Measurements from ENCODE around the gene FN3K.

FN3K gene

DNA sequence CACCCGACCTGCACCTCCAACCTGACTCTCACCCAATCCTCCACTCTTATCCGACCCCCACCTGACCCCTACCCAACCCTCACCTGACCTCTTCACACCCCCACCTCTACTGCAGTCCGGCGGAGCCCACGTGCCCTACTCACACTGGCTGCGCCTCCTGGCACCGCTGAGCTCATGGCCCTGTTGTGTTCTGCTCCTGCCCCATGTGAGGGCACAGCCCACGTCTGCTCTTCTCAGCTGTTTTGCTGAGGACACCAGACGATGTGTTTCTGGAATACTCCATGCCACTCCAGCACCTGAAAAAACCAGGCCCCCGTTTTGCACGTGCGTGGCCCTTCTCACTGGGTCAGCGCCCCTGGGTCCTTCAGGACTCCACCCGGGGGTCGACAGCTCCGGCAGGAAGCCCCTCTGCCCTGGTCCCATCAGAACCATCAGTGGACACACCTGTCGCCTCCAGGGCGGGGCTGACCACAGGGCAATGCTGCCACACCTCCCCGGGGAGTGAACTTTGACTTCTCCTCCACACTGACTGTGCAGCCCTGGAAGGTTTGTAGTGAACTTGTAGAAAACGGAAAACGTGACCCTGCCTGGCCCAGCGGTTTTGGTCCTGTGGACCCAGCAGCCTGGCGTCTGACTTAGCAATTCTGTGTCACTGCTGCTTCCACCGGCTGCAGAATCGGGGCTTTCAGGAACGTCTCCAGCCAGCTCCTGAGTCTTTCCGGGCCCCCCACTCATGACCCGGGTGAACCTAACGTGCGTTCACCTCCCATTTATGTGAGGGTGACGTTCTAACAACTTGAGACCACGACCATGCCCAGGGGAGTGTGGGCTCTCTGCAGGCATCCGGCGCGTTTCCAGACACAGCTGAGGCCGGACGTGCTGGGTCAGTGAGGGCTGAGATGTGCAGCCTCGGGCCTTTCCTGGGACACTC, 31.2 kb upstream of the FN3K start:
- no peak for DNase-seq (ENCODE audit: low read depth)

DNA sequence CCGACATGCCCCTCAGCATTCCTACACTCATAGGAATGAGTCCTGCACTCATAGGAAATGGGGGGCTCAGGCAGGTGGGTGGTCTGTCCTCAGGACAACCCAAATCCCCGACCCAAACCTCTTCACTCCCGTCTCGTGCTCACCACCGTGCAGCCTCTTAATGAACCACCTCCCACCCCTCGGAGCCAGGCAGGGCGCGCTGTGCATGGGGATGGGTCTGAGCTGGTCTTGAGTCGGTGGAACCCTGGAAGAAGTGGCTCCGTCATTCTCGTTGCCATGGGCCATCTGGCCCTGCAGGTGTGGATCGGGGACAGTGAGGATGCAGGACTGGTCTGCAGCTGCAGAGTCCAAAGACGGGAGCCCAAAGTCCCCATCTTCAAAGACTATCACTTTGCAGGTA, 30.5 kb upstream of the FN3K start:
- no peak for DNase-seq (ENCODE audit: low read depth)

DNA sequence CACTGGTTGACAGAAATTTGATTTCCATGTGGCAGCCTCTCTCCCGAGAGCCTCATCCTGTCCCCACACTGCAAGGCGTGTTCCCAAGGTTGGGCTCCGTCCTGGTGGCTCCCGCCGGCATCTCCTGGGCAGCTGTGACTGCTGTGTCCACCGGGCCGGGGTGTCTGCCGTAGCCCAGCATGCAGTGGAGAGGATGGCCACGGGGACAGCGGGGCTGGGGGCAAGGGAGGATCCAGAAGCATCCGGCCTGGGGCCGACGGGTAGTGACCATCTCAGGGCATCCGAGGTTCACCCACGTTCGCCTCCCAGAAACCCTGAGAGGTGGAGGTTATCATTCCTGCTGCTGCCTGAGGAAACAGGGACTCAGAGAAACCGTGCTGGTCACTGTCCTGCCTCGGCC, 29.7 kb upstream of the FN3K start:
- no peak for DNase-seq (ENCODE audit: low read depth)

DNA sequence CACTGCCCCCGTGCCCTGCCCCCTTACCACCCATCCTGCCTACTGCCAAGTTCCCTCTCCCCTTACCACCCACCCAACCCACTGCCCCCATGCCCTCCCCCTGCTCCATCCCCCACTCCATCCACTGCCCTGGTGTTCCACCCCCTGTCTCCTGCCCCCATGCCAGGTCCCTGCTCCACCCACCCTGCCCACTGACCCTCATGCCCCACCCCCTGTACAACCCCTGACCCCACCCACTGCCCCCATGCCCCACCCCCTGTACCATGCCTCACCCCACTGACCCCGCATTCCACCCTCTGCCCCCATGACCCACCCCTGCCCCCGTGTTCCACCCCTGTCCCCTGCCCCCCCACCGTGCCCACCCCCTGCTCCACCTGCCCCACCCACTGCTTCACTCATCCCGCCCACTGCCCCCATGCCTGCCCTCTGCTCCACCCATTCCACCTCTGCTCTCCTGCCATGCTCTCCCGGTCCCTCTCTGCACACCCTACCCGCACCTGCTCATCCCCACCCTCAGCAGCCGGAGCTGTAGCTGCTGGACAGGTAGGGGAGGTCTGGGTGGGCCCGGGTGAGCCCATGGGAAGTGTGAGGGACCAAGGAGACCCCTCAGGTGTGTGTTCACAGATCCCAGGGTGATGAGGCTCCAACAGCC, 26.3 kb upstream of the FN3K start:
- DNase-seq (ENCODE audit: low read depth), result no peak

DNA sequence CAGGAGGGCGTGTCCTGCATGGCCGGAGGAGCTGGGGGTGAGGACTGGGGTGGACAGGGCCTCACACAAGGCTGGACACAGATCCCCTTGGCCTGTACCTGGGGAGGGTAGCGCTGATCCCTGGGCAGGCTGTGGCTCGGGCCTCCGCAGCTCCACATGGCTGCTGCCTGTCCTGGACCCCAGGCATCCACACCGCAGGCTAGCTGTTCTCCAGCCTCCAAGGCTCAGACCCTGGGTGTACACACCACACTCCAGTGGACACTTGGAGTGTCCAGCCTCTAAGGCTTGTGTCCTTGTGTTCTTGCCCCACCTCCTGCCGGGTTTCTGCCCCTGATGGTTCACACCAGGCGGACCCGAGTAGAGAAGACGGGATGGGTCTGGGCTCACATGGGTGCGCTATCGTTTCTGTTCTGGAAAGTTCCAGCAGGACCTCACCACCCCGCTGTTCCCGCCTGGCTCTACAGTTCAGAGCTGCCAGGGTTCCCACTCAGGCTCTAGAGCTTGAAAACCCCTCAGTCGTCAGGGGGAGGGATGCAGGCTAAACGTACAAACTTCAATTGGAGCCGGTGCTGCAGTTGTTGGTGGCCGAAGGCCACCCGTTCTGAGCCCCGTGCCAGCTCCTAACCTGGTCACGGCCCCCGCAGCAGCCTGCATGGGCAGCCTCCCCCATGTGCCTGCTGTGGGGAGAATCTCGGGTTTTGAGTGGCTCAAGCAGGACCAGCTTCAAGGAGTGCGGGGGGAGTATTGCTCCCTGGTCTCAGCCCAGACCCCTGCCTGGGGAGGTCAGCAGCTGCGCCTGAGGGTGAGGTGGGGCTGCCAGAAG, 25.5 kb upstream of the FN3K start:
- no peak for DNase-seq (ENCODE audit: low read depth)

DNA sequence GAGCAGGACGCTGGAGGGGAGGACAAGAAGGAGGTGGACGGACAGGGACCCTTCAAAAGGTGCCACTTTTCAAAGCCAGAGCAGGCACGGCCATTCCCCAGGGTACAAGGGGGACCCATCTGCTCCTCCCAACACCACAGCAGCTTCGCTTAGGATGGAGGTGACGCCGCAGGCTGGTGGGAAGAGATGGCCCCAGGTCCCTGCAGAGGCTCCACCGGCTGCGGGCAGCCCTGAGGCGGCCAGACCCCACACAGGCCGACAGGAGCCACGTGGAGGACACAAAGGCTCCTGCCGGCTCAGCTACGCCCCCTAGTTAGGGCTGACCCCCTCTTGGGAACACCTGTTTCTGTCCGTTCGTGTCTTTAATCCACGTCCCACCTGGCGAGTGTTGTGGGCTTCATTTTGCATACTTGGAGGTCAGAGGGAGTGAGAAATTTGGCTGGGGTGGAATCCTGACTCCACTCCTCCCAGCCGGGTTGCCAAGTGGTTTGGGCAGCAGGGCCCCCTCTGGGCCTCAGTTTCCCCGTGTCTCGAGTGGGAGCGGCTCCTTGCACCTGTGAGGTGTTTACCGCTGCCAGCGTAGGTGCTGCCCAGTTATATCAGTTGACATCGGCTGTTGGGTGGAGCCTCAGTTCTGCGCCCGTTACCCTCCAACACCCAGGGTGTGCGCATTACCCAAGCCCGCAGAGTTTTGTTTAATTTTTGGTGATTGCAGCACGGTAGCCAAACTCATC, 24.7 kb upstream of the FN3K start:
- DNase-seq (ENCODE audit: low read depth), result no peak

DNA sequence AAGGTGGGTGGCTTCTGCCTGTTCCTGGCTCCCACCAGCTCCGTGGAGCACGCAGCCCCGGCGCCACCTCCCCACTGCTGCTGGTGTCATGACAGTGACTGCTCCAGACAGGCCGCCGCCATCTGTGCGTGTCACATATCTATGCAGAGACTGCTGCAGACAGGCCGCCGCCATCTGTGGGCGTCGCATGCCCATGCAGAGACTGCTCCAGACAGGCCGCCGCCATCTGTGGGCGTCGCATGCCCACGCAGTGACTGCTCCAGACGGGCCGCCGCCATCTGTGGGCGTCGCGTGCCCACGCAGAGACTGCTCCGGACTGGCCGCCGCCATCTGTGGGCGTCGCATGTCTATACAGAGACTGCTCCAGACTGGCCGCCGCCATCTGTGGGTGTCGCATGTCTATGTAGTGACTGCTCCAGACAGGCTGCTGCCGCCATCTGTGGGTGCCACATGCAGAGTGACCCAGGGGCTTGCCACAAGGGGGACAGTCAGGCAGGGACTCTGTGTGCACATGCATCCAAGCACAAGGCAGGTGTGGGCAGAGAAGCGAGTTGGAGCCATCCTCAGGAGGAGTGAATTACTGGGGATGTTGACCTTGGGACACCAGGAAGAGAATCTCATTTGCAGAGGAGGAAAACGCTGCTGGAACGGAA, 22.2 kb upstream of the FN3K start:
- no peak for DNase-seq (ENCODE audit: low read depth)

DNA sequence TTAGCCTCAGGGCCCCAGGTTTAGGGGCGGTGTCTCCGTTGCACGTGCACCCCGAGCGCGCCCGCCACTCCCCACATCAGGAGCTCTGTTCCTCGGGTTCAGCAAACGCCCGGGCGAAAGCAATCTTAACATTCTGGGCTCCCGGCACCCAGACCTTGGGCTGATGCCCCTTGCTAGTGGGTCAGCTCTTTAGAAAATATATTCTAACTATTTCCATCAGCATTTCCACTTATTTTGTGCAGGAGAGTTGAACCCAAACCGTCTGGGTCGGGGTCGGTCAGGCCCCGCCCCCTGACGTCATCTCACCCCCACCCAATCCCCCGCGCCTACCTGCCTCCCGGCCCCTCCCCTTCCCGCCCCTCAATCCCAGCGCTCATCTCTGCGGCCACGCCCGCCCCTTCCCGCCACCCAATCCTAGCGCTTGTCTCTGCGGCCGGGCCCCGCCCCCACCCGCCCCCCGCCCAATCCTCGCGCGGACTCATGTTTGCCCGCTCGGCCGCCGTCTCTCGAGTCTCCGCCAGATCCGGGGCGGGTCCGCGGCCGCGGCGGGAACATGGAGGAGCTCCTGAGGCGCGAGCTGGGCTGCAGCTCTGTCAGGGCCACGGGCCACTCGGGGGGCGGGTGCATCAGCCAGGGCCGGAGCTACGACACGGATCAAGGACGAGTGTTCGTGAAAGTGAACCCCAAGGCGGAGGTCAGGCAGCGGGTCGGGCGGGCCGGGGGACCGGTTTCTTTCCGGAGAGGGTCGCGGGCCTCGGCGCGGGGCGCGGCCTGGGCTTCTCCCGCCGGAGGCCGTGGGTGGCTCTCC, 19.0 kb upstream of the FN3K start, which contains the start of gene FN3KRP:
TSS of gene FN3KRP (plus strand) at position 504 of the 808 bp plus-strand sequence. CDS start at position 554, 50 bp downstream.
- DNase-seq (ENCODE audit: low read depth), result peak; percentile 95

DNA sequence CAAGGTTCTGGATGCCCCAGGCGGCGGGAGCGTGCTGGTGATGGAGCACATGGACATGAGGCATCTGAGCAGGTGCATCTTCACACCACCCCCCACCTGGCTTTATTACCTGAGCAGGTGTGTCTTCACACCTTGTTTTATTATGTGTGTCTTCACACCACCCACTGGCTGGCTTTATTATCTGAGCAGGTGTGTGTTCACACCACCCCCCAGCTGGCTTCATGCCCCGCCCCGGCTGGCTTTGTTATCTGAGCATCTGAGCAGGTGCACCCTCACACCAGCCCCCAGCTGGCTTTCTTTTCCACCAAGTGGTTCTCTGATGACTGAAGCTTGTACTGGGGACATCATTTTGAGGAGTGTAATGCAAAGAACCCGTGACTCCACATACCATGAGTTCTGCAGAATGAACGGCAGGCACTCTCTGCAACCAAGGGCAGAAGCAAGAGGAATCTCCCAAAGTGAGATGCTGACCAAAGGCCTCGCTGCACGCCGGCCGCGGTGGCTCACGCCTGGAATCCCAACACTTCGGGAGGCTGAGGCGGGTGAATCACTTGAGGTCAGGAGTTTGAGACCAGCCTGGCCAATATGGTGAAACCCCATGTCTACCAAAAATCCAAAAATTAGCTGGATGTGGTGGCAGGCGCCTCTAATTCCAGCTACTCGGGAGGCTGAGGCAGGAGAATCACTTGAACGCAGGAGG, 16.3 kb upstream of the FN3K start:
- DNase-seq (ENCODE audit: low read depth), result no peak

DNA sequence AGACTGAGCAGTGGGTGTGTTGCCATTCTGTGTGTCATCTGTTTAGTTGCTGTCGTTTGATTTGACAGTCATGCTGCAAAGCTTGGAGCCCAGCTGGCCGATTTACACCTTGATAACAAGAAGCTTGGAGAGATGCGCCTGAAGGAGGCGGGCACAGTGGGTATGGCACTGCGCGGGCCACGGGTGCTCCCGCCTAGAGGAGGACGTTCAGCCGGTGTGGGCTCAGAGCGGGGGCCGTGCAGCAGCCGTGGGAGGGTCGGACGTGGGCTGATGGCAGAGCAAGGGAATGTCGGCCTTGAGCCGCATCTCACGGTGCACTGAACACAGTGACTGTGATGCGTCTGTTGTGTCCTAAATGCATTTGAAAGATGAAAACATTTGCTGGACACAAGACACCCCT, 15.2 kb upstream of the FN3K start:
- no peak for DNase-seq (ENCODE audit: low read depth)

DNA sequence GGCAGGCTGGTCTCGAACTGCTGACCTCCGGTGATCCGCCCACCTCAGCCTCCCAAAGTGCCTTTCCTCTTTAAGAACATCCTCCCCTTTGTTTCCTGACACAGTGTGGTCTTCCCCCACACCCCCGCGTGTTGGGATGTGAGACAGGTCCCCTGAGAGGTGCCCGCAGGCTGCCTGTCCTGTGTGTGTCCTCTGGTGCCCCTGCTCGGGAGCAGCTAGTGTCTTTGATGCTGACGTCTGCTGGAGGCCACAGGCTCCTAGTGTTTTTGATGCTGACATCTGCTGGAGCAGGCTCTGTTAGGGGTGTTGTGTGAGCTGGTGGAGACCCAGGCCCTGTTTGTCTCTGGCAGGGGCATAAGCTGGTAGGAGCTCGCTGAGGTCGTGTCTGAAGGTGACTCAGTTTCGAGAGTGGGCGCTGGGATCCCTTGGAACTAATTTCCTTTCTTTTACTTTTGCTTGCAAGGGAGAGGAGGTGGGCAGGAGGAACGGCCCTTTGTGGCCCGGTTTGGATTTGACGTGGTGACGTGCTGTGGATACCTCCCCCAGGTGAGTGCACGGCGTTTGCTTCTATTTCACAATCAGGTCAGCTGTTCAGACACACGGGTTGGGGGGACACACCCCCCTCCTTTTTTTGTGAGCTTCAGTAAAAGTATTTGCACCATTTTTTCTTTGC, 12.9 kb upstream of the FN3K start:
- no peak for DNase-seq (ENCODE audit: low read depth)

DNA sequence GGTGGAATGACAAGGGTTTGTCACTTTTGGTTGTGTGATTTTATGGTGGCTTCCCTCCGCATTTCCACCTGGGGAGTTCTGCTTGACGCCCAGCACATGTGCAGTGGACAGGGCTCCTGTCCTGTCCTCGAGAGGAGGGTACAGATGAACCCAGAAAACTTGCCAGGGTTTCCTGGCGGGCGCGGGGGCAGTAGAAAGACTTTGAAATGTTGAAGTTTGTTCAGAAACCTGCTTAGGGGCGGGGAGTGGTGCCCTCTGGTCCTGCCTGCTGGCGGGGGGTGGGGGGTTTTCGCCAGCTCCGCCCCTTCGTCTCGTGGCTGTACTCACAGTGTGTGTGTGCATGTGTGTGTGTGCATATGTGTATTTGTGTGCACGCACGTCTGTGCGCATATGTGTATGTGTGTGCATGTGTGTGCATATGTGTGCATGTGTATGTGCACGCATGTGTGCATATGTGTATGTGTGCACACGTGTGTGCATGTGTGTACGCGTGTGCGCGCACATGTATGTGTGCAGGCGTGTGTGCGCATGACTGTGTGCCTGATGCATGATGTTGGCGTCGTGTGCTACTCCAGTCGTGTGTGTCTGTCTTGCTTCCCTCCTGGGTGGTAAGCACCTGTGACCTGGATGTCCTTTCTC, 12.1 kb upstream of the FN3K start:
- DNase-seq (ENCODE audit: low read depth), result no peak

DNA sequence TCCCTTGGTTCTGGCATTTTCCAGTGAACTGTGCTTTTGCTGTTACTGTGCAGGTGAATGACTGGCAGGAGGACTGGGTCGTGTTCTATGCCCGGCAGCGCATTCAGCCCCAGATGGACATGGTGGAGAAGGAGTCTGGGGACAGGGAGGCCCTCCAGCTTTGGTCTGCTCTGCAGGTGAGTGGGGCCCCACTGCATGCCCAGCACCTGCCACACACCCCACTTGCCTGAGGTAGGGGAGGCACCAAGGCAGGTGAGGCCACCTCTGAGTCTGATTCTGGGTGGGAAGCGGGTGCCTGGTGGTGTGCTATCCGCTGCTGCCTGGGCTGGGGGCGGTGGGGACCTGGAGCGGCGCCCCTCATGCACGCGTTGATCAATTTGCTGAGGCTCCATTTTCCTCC, 9.0 kb upstream of the FN3K start:
- no peak for DNase-seq (ENCODE audit: low read depth)

DNA sequence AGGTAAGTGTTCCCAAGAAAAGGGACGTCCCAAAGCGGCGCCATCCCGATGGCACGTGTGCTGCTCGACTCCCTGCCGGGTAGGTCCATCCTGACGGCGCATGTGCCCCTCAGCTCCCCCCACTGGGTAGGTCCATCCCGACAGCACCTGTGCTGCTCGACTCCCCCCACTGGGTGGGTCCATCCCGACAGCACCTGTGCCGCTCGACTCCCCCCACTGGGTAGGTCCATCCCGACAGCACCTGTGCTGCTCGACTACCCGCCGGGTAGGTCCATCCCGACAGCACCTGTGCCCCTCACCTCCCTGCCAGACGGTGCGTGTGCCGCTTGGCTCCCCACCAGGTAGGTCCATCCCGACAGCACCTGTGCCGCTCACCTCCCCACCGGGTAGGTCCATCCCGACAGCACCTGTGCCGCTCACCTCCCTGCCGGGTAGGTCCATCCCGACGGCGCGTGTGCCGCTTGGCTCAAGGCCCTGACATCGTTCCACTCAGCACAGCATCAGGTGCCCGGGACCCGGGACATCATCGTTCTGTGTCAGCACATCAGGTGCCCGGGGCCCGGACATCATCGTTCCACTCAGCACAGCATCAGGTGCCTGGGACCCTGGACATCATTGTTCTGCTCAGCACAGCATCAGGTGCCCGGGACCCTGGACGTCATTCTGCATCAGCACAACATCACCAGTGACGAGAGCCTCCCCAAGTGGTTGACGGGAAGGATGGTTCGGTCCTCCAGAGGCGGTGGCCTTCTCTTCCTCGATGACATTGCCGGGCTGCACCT, 5.7 kb upstream of the FN3K start:
- no peak for DNase-seq (ENCODE audit: low read depth)

DNA sequence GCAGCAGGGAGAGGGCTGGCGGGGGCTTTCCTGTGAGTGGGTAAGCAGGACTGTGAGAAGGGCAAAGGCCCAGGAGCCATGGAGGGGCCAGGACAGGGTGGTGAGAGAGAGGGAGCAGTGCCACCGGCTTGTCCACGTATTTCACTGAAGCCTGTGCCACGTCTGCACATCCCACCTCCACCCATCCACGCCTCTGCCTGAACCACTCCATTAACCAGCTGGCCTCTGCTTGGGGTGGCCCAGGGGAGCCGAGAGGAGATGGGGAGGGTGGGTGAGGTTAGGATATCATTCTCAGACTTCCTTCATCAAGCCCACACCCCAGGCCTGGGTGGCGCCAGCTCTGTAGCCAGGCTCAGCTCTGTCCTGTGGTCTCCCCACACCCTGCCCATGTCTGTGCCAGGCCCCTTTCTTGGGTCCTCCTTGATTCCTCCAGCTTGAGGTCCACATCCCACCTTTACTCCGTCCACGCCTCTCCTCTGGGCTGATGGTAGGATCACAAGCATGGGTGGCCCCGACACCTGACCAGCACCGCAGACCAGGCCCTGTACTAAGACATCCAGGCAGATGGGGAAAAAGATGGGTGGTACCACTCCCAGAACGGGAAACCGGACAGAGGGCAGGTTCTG, 3.2 kb upstream of the FN3K start:
- DNase-seq (ENCODE audit: low read depth), result no peak

DNA sequence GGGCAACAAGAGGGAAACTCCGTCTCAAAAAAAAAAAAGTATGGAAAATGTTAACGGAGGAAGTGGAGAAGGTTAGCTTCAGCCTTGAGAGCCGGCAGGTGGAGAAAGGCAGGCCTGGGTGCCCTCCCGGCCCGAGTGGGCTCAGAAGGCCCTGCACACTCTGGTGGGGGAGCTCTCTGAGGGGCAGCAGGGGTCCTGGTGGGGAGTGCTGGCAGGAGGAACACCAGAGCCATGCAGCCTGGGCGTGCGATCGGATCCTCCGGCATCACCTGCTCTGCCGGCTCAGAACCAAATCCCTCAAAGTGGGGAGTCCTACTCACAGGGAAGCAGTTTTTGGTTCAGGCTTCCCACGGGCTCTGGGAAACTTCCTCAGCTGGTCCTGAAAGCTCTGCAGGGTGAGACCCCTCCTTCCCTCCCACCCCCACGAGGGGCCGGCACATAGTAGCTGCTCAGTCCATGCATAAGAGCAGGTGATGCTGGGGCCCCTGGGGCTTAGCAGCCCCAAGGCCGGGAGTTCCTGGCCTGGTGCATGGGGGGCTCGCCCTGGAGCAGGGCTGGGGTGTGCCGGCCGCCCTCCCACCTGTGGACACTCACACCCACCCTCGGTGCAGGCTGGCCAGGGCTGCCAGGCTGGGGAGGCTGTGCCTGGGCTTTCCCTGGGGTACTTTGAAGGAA, 1.2 kb downstream of the FN3K start:
- no peak for DNase-seq (ENCODE audit: low read depth)
